ENCODE data around the gene CHCHD4.

The CHCHD4 gene

DNA sequence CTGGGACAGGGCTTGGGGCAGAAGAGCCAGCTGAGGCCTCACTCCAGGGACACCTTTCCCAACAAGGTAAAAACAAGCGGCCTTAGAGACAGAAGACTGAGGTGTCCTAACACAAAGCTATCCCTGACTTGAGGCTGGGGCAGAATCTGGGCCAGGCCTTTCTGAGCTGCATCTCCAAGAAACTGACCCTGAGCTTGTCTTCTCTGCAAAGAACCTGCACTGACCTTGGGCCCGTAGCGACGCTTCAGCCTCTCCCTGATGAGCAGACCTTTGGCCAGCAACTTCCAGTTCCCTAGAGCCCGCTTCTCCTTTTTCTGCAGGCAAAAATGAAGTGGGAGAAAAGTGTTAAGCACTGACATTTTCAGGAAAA lies 22.4 kb upstream of the CHCHD4 start:
- Histone ChIP-seq H3K9ac (ENCODE audit: low read length) (no peak overlapping the region), H3K36me3 (ENCODE audit: control insufficient read depth, insufficient read depth, low read length) (peaks cover 6% of the 10 kb centered on the region)

DNA sequence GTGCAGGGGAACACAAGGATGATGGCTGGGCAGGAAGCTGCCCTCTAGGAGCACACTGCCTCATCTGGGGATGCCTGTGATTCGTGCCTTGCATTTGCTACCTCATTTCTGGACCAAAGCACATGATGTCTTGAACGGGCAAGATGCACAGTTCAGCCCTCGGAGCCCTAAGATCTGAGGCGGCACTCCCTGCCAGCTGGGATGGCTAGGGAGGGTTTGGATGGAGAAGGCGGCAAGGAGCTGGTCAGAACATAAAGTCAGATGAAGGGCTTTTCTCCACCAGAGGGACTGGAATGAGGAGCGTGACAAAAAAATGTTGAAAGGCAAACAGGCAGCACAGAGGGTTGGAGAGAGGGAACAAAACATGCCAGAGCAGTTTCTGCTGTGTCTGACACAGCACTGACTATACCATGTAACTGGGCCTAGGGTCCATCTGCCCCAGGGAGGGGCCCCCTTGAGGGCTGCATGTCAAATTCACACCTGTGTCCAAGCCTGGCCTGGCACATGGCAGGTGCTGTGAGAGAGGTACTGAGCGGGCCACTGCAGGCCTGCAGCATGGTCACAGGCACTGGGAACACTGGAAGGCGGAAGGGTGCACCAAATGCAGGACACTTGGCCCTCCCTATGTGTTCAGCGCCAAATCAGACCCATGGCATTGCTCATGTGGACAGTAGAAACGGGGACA lies 21.9 kb upstream of the CHCHD4 start:
- peaks cover 6% of the 10 kb centered on the region for H3K36me3 ChIP-seq (ENCODE audit: control insufficient read depth, insufficient read depth, low read length)
- peaks cover 17% of the 10 kb centered on the region for H3K4me1 ChIP-seq (ENCODE audit: control insufficient read depth, insufficient read depth, low read length)
- H3K27me3 ChIP-seq (ENCODE audit: control insufficient read depth, insufficient read depth, low read length): no peaks in the 10 kb centered on the region
- no peak overlapping the region for H3K4me3 ChIP-seq (ENCODE audit: low read length)
- H3K9me3 ChIP-seq (ENCODE audit: control insufficient read depth, low read length): no peaks in the 10 kb centered on the region
- no peak overlapping the region for H3K9ac ChIP-seq (ENCODE audit: low read length)

More for the DNA sequence above, 22.4 kb upstream of the CHCHD4 start:
- H3K27me3 ChIP-seq (ENCODE audit: control insufficient read depth, insufficient read depth, low read length): no peaks in the 10 kb centered on the region
- peaks cover 17% of the 10 kb centered on the region for H3K4me1 ChIP-seq (ENCODE audit: control insufficient read depth, insufficient read depth, low read length)
- H3K4me3 ChIP-seq (ENCODE audit: low read length): no peak overlapping the region
- H3K9me3 ChIP-seq (ENCODE audit: control insufficient read depth, low read length): no peaks in the 10 kb centered on the region

DNA sequence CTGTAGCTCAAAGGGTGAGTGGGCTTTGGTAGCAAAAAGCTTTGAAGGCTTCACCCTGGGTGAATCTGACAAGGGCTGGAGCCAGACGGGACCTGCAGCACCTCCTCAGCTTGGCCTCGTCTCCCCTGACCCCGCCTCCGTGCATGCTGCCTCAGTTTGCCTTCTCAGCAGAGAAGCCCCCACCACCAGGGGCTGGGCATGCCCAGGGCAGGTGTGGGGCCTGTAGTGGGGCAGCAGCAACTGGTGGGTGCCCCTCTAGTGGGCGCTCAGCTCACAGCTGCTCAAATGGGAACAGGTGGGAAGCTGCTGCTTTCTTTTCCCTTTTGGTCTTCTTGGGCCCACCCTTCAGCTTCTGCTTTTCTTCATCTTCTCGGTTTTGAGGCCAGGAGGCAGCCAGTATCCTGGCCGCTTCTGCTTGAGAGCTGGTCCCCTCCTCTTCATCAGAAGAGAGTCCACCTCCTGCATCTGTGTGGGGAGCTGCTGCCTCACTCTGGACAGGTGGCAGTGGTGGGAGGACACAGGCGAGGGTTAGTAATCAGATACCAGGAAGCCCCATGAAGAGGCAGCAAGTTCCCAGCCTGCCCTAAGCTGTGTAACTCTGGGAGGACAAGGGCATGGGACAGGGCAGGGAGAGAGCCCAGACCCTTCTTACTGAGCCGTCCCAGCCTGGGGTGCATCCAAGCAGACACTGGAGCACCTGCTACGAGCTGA lies 21.2 kb upstream of the CHCHD4 start:
- H3K4me1 ChIP-seq (ENCODE audit: control insufficient read depth, insufficient read depth, low read length): peaks cover 17% of the 10 kb centered on the region

DNA sequence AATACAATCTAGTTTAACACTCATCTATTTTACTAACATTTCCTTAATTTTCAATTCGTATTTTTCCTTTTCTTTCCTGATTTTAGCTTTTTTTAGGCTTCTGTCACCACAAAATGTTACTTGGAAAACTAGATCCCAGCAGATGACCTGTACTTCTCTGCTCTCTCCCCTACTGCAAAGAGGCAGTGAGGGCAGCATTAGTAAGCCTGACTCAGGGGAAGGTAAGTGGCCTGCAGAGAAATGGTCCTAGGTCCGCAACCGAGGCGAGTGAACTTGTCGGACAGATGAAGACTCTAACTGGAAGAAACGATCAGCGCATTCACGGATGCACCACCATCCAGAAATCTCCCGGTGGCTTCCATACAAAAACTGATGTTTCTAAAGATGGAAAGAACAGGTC lies 20.6 kb upstream of the CHCHD4 start:
- H3K27me3 ChIP-seq (ENCODE audit: control insufficient read depth, insufficient read depth, low read length): no peaks in the 10 kb centered on the region
- no peak overlapping the region for H3K4me3 ChIP-seq (ENCODE audit: low read length)
- no peak overlapping the region for H3K9ac ChIP-seq (ENCODE audit: low read length)
- peaks cover 17% of the 10 kb centered on the region for H3K4me1 ChIP-seq (ENCODE audit: control insufficient read depth, insufficient read depth, low read length)
- H3K36me3 ChIP-seq (ENCODE audit: control insufficient read depth, insufficient read depth, low read length): peaks cover 7% of the 10 kb centered on the region
- H3K9me3 ChIP-seq (ENCODE audit: control insufficient read depth, low read length): no peaks in the 10 kb centered on the region

More for the DNA sequence above, 21.2 kb upstream of the CHCHD4 start:
- Histone ChIP-seq H3K36me3 (ENCODE audit: control insufficient read depth, insufficient read depth, low read length) (peaks cover 6% of the 10 kb centered on the region), H3K4me3 (ENCODE audit: low read length) (no peak overlapping the region), H3K9ac (ENCODE audit: low read length) (no peak overlapping the region), H3K9me3 (ENCODE audit: control insufficient read depth, low read length) (no peaks in the 10 kb centered on the region), H3K27me3 (ENCODE audit: control insufficient read depth, insufficient read depth, low read length) (no peaks in the 10 kb centered on the region)

- H3K36me3 ChIP-seq (ENCODE audit: control insufficient read depth, insufficient read depth, low read length): peaks cover 11% of the 10 kb centered on the region
- peak overlapping the region; percentile 13 for H3K9ac ChIP-seq (ENCODE audit: low read length)
- H3K4me3 ChIP-seq (ENCODE audit: low read length): no peak overlapping the region
- H3K4me1 ChIP-seq (ENCODE audit: control insufficient read depth, insufficient read depth, low read length): peaks cover 17% of the 10 kb centered on the region
- no peaks in the 10 kb centered on the region for H3K27me3 ChIP-seq (ENCODE audit: control insufficient read depth, insufficient read depth, low read length)
- no peaks in the 10 kb centered on the region for H3K9me3 ChIP-seq (ENCODE audit: control insufficient read depth, low read length)
Measured at GRCh38 chr3:14144423-14145075, 19.9 kb upstream of the CHCHD4 start.

- Histone ChIP-seq H3K36me3 (ENCODE audit: control insufficient read depth, insufficient read depth, low read length) (peaks cover 16% of the 10 kb centered on the region), H3K4me1 (ENCODE audit: control insufficient read depth, insufficient read depth, low read length) (peaks cover 17% of the 10 kb centered on the region), H3K9ac (ENCODE audit: low read length) (peak overlapping the region; percentile 13), H3K27me3 (ENCODE audit: control insufficient read depth, insufficient read depth, low read length) (no peaks in the 10 kb centered on the region), H3K4me3 (ENCODE audit: low read length) (no peak overlapping the region), H3K9me3 (ENCODE audit: control insufficient read depth, low read length) (no peaks in the 10 kb centered on the region)
Measured at GRCh38 chr3:14143271-14144225, 18.9 kb upstream of the CHCHD4 start.

DNA sequence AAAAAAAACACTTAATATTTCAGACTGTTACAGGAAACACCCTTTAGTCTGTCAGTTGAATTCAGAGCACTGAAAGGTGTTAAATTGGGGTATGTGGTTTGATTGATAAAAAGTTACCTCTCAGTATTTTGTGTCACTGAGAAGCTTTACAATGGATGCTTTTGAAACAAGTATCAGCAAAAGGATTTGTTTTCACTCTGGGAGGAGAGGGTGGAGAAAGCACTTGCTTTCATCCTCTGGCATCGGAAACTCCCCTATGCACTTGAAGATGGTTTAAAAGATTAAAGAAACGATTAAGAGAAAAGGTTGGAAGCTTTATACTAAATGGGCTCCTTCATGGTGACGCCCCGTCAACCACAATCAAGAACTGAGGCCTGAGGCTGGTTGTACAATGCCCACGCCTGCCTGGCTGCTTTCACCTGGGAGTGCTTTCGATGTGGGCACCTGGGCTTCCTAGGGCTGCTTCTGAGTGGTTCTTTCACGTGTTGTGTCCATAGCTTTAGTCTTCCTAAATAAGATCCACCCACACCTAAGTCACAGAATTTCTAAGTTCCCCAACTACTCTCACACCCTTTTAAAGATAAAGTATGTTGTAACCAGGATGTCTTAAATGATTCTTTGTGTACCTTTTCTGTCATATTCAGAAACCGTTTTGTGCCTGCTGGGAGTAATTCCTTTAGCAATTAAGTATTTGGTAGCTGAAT lies 18.0 kb upstream of the CHCHD4 start:
- peaks cover 10% of the 10 kb centered on the region for H3K36me3 ChIP-seq (ENCODE audit: control insufficient read depth, insufficient read depth, low read length)

GRCh38 chr3:14141602-14142341 lies 17.1 kb upstream of the CHCHD4 start:
- peaks cover 26% of the 10 kb centered on the region for H3K4me1 ChIP-seq (ENCODE audit: control insufficient read depth, insufficient read depth, low read length)
- H3K9me3 ChIP-seq (ENCODE audit: control insufficient read depth, low read length): no peaks in the 10 kb centered on the region
- peaks cover 10% of the 10 kb centered on the region for H3K36me3 ChIP-seq (ENCODE audit: control insufficient read depth, insufficient read depth, low read length)
- no peak overlapping the region for H3K4me3 ChIP-seq (ENCODE audit: low read length)
- no peak overlapping the region for H3K9ac ChIP-seq (ENCODE audit: low read length)
- H3K27me3 ChIP-seq (ENCODE audit: control insufficient read depth, insufficient read depth, low read length): no peaks in the 10 kb centered on the region

More for the DNA sequence above, 18.0 kb upstream of the CHCHD4 start:
- Histone ChIP-seq H3K9ac (ENCODE audit: low read length) (no peak overlapping the region), H3K4me3 (ENCODE audit: low read length) (no peak overlapping the region), H3K27me3 (ENCODE audit: control insufficient read depth, insufficient read depth, low read length) (no peaks in the 10 kb centered on the region), H3K9me3 (ENCODE audit: control insufficient read depth, low read length) (no peaks in the 10 kb centered on the region), H3K4me1 (ENCODE audit: control insufficient read depth, insufficient read depth, low read length) (peaks cover 17% of the 10 kb centered on the region)

DNA sequence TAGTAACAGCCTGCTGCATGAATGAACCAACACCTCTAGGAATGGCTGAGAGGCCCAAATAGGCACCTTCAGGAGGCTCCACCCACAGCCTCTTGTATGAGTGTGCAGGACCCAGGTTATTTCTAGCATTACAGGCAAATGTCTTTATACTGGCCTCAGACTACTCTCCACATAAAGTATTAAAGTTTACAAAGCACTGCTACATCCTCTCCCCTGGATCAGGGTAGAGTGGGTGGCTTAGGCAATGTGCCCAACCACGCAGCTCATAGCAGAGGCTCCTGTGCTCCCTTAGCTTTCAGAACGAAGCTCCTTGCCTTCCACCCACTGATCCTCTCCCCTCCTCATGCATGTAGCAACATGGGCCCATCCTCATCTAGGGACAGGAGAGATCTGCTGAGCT lies 16.5 kb upstream of the CHCHD4 start:
- Histone ChIP-seq H3K36me3 (ENCODE audit: control insufficient read depth, insufficient read depth, low read length) (peaks cover 10% of the 10 kb centered on the region), H3K27me3 (ENCODE audit: control insufficient read depth, insufficient read depth, low read length) (no peaks in the 10 kb centered on the region)

DNA sequence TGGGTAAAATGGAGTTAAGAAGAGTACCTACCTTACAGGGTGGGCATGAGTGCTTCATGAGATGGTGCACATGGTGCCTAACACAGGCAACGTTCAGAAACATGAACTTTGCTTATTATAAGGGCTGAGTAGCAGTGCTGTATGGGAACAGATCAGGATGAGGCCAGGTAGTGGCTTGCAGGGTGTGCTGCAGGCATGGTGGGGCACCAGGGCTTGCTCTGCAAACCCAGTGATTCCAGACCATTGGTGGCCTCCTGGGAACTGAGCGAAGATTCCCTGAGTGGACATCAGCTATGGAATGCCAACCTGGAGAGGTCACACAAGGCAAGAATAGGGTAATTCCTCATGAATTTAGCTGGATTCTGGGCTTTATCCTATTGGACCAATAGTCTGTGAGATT lies 16.0 kb upstream of the CHCHD4 start:
- peaks cover 10% of the 10 kb centered on the region for H3K36me3 ChIP-seq (ENCODE audit: control insufficient read depth, insufficient read depth, low read length)
- H3K4me3 ChIP-seq (ENCODE audit: low read length): no peak overlapping the region
- no peaks in the 10 kb centered on the region for H3K27me3 ChIP-seq (ENCODE audit: control insufficient read depth, insufficient read depth, low read length)
- peaks cover 29% of the 10 kb centered on the region for H3K4me1 ChIP-seq (ENCODE audit: control insufficient read depth, insufficient read depth, low read length)
- H3K9ac ChIP-seq (ENCODE audit: low read length): no peak overlapping the region
- no peaks in the 10 kb centered on the region for H3K9me3 ChIP-seq (ENCODE audit: control insufficient read depth, low read length)

More for the DNA sequence above, 16.5 kb upstream of the CHCHD4 start:
- Histone ChIP-seq H3K4me3 (ENCODE audit: low read length) (no peak overlapping the region), H3K9ac (ENCODE audit: low read length) (no peak overlapping the region), H3K9me3 (ENCODE audit: control insufficient read depth, low read length) (no peaks in the 10 kb centered on the region), H3K4me1 (ENCODE audit: control insufficient read depth, insufficient read depth, low read length) (peaks cover 29% of the 10 kb centered on the region)

Data from mucosa of stomach (tissue), 1 donor.